Stomach (tissue), 9 donors: ENCODE results near the gene ZSWIM5. TPM values are rescaled to one million over a fixed set of nuclear protein-coding genes. Genes with fewer than 3 reads are reported as not detected.

Experiments
- DNase-seq, 2 donors: peaks; one replicate each; pipeline versions ENCODE4 v3.0.0 to v3.0.0-alpha.2; 2013 to 2019
- H3K27ac ChIP-seq, 5 donors: fragments of 200-600 bp in 4 of 5; sonication (generic) in 4 of 5; one replicate each; pipeline ENCODE4 v1.5.1; 2013 to 2019; ENCODE audit warnings: mild to moderate bottlenecking in 1 of 5, moderate library complexity in 1 of 5
- H3K27me3 ChIP-seq, 3 donors: fragments of 200-600 bp; sonication (generic); one replicate each; pipeline ENCODE4 v1.5.1; 2017 to 2019; ENCODE audit warnings: mixed run types in 1 of 3
- H3K36me3 ChIP-seq, 4 donors: fragments of 200-600 bp; sonication (generic); 1 replicate in 3 of 4; 2 replicates in 1 of 4; pipeline ENCODE4 v1.5.1; 2016 to 2019
- H3K4me1 ChIP-seq, 4 donors: fragments of 200-600 bp; sonication (generic); one replicate each; pipeline ENCODE4 v1.5.1; 2016 to 2019
- H3K4me3 ChIP-seq, 4 donors: fragments of 200-600 bp; sonication (generic) in 3 of 4; one replicate each; pipeline ENCODE4 v1.5.1; 2016 to 2019; ENCODE audit warnings: mild to moderate bottlenecking in 1 of 4
- H3K9me3 ChIP-seq, 4 donors: fragments of 200-600 bp; sonication (generic); one replicate each; pipeline ENCODE4 v1.5.1; 2016 to 2019
- CTCF ChIP-seq, 7 experiments: fragments of 450-650 bp in 4 of 7; fragments of 200-600 bp in 3 of 7; sonication (generic) in 3 of 7; IDR thresholded peaks; one replicate each; pipeline ENCODE4 v1.5.1; 2016 to 2019; ENCODE audit warnings: antibody characterized with exemption in 7 of 7, control low read depth in 2 of 7, mild to moderate bottlenecking in 1 of 7
- EP300 ChIP-seq: sonication (generic); formaldehyde crosslinking; IDR thresholded peaks from one replicate; pipeline ENCODE4 v1.6.1; 2017; ENCODE audit warnings: antibody characterized with exemption
- POLR2A ChIP-seq, 4 donors: fragments of 450-650 bp; IDR thresholded peaks; one replicate each; pipeline ENCODE4 v1.6.1; 2016; ENCODE audit warnings: antibody characterized with exemption in 4 of 4, control low read depth in 2 of 4, mild to moderate bottlenecking in 1 of 4, moderate library complexity in 1 of 4
- POLR2AphosphoS5 ChIP-seq, 3 donors: sonication (generic); formaldehyde crosslinking; IDR thresholded peaks; one replicate each; pipeline ENCODE4 v1.6.1; 2016; ENCODE audit warnings: antibody characterized with exemption in 3 of 3
- WGBS, 5 donors: extraction: QIAGEN DNeasy Blood & Tissue Kit in 3 of 5; methylation state at CpG; one replicate each; pipeline versions ENCODE4 v1.1.5 to v1.1.7; 2013 to 2018; 5-methylcytosine and 5-hydroxymethylcytosine counted together
- intact Hi-C: fragments of 100-400 bp; cut with DNase I; formaldehyde crosslinking; loops from one replicate; pipeline ENCODE4 v1.15.1; 2023; ENCODE audit warnings: low total_unique reads
- polyA plus RNA-seq, 3 donors: library from polyadenylated mRNA; stranded (reverse); fragments of 200-250 nt; gene quantifications; one replicate each; pipeline ENCODE4 v1.2.3, GENCODE V29; 2013
- total RNA-seq, 5 donors: library from RNA; depleted of rRNA; stranded (reverse); fragments of >200 nt; gene quantifications; one replicate each; pipeline versions ENCODE4 v1.1.0 to v1.2.3, GENCODE V29; 2014 to 2016
- donor health status: healthy with polysubstance abuse.
- donor health status: Bipolar disorder and iron deficiency.
- donor health status: healthy.

The ZSWIM5 gene
- total and polyA plus RNA-seq, 8 donors, result 0.45 to 10.1 (median 0.87) TPM

GRCh38 chr1:45037456-45037855 is 168.9 kb downstream of the ZSWIM5 start:
- no peak overlapping the region for H3K27ac ChIP-seq
- DNase-seq, result no peak
- no peaks in the 10 kb centered on the region for H3K27me3 ChIP-seq
- H3K9me3 ChIP-seq, result no peaks in the 10 kb centered on the region
- H3K4me3 ChIP-seq, result no peak overlapping the region
- intact Hi-C loops, result no loop called here
- peaks cover 0 to 41% (median 21%) of the 10 kb centered on the region in 4 donors for H3K36me3 ChIP-seq
- TF ChIP-seq POLR2A (IDR thresholded peaks at IDR 0.05), result no peak
- TF ChIP-seq EP300, result no peak
- TF ChIP-seq CTCF (IDR thresholded peaks at IDR 0.05), result no peak
- TF ChIP-seq POLR2AphosphoS5 (IDR thresholded peaks at IDR 0.05), result no peak
- H3K4me1 ChIP-seq, result no peaks in the 10 kb centered on the region

- TF ChIP-seq POLR2AphosphoS5 (IDR thresholded peaks at IDR 0.05) (no peak), POLR2A (IDR thresholded peaks at IDR 0.05) (no peak), EP300 (no peak), CTCF (IDR thresholded peaks at IDR 0.05) (no peak)
- peaks cover 0 to 35% (median 16%) of the 10 kb centered on the region in 4 donors for H3K36me3 ChIP-seq
- intact Hi-C loops, result no loop called here
- no peaks in the 10 kb centered on the region for H3K4me1 ChIP-seq
- no peak overlapping the region for H3K27ac ChIP-seq
- 80 to 90% (median 85%) methylated on average over 7 of the region's 7 CpGs for WGBS, 5 donors
- no peaks in the 10 kb centered on the region for H3K9me3 ChIP-seq
- H3K4me3 ChIP-seq, result no peak overlapping the region
- no peaks in the 10 kb centered on the region for H3K27me3 ChIP-seq
- no peak for DNase-seq
Observed at GRCh38 chr1:45035631-45036301, 170.6 kb downstream of the ZSWIM5 start.

- H3K36me3 ChIP-seq, result peaks cover 0 to 30% (median 16%) of the 10 kb centered on the region in 4 donors
- no peak for TF ChIP-seq POLR2AphosphoS5 (IDR thresholded peaks at IDR 0.05)
- no peak for TF ChIP-seq CTCF (IDR thresholded peaks at IDR 0.05)
- no peak for TF ChIP-seq EP300
- TF ChIP-seq POLR2A (IDR thresholded peaks at IDR 0.05), result no peak
- no peak overlapping the region for H3K4me3 ChIP-seq
- intact Hi-C loops, result no loop called here
- DNase-seq, result no peak
- H3K9me3 ChIP-seq, result no peaks in the 10 kb centered on the region
- 90 to 100% (median 99%) methylated on average over 1 of the region's 1 CpG for WGBS, 5 donors
- H3K4me1 ChIP-seq, result no peaks in the 10 kb centered on the region
- H3K27ac ChIP-seq, result no peak overlapping the region
- no peaks in the 10 kb centered on the region for H3K27me3 ChIP-seq
Observed at GRCh38 chr1:45033356-45033755, 173.0 kb downstream of the ZSWIM5 start.

GRCh38 chr1:45032837-45033236 is 173.6 kb downstream of the ZSWIM5 start:
- Histone ChIP-seq H3K27me3 (no peaks in the 10 kb centered on the region), H3K4me1 (no peaks in the 10 kb centered on the region), H3K36me3 (peaks cover 0 to 30% (median 16%) of the 10 kb centered on the region in 4 donors), H3K9me3 (no peaks in the 10 kb centered on the region), H3K27ac (no peak overlapping the region), H3K4me3 (no peak overlapping the region)
- DNase-seq, result no peak
- no peak for TF ChIP-seq POLR2A (IDR thresholded peaks at IDR 0.05)
- no peak for TF ChIP-seq CTCF (IDR thresholded peaks at IDR 0.05)
- TF ChIP-seq EP300, result no peak
- no peak for TF ChIP-seq POLR2AphosphoS5 (IDR thresholded peaks at IDR 0.05)
- WGBS, 5 donors, result 62 to 81% (median 66%) methylated on average over 2 of the region's 2 CpGs
- intact Hi-C loops, result no loop called here
